ENCODE data around the gene PLEKHS1.
"Not testable (repeated sequence)": the region's sequence is repeated elsewhere in the genome, so short reads cannot be mapped to it uniquely, and the experiment has no call there.

PLEKHS1 gene

GRCh38 chr10:113740850-113741249 lies 10.6 kb upstream of the PLEKHS1 start:
- no peak for DNase-seq (ENCODE audit: low read depth in 2 of 2)

- no peak for DNase-seq (ENCODE audit: low read depth in 2 of 2)
Measured at GRCh38 chr10:113742466-113742865, 9.0 kb upstream of the PLEKHS1 start.

DNA sequence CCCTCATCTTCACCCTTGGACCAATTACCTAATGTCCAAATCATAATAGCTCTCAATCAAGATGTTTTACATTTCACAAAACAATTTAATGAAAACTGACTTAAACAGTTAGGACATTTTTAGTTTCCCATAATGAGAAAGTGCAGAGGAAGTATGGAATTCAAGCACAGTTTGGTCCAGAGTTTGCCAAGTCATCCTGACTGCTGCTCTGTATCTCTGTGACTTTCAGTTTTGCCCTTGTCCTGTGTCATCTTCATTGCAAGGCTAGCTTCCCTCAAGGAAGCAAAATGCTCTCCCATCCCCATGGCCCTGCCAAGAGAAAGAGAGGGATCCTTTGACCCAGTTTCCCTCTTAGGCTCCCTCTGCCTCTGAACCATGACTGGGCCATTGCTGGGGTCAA lies 7.9 kb upstream of the PLEKHS1 start:
- no peak for DNase-seq (ENCODE audit: low read depth in 2 of 2)

DNA sequence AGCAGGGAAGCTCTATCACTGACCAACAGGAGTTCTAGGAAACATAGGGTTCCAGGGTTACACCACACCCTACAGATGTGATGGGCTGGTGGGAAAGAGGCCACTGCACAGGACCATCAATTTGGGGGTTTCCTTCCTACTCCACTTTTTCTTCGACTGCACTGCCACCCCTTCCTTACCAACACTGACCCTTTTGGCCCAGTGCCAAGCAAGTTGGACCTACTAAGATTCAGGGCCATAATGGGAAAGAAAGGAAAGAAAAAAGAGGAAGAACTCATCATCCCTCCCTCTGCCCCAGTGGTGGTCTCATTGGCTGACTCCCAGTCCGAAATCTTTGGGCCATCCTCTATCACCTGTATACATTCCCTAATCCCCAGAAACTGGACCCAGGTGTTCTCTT lies 6.1 kb upstream of the PLEKHS1 start:
- DNase-seq (ENCODE audit: low read depth in 2 of 2), result no peak

DNA sequence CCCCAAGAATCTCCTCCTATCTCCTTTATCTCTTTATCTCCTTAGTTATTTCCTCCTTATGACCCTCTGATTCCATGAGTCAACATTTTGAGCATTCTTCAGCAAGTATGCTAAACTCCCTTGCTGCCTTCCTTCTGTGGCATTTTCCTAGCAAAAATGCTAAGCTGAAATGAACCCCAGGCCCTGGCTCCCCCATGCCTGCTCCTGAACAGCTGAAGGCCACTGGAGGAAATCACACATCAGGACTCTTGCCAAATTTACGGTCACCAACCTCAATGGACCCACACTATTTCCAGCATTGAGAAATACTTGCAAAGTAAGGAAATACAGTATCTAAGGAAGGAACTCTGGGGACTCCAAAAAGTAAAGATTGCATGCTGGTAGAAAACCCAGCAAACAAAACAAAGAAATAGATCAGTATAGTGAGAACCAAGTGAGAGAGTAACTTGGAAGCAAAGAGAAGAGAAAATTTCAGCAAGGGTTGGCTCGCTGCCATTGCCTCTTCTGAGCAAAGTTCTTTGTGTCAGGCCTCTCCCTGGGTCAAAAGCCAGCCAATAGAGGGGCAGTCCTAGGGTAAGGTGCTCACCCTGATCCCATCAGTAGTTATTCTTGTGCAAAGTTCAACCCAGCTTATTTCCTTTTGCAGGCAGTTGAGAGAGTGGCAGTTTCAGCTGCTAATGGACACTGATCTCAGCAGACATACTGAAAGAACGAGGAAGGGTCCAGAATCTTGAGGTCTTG lies 5.1 kb upstream of the PLEKHS1 start:
- DNase-seq (ENCODE audit: low read depth in 2 of 2), result no peak

DNA sequence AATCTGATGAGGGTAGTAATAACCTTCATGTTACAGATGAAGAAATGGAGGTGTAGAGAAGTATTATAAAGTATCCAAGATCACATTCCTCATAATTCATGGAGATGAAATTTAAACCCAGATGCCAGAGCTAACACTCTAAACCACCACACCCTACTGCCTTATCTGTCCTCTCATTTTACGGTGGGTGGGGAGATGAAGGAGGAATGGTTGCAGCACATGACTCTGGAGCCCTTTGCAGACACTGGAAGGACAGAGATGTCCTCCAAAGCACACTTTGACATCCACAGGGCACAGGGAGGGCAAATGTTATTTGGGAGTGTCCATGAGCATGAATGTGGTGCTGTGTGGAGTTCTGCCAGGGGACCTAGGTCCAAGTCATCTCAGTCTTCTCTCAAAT lies 1.1 kb downstream of the PLEKHS1 start:
- no peak for DNase-seq (ENCODE audit: low read depth in 2 of 2)

DNA sequence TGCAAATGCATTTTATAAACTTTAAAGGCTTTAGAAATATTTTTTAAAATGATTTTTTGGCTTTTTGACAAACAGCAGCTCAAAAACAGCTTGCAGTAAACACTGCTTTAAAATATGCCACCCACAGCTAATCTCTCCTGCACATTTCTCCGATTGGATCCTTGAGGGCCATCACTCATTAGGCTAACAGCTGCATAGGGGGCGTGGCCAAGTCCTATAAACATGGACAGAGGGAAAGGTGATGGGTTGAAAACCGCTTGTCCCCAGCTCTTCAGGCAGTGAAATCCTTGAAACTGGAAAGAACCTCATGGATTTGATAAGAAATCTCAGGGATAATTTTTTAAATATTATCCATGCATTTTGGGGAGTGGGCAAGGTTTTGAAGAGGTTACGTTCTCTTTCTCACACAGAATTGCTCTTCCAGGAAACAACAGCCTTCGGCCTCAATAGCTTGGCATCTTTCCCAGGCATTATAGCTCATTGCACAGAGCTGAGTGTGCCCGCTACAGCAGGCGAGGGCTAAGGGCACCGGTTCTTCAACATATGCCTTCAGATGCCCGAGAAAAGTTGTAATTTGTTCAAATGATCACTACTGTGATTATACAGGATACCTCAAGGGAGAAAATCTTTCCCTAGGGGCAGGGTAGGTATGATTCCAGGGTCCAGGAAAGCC lies 1.7 kb downstream of the PLEKHS1 start:
- no peak for DNase-seq (ENCODE audit: low read depth in 2 of 2)

DNA sequence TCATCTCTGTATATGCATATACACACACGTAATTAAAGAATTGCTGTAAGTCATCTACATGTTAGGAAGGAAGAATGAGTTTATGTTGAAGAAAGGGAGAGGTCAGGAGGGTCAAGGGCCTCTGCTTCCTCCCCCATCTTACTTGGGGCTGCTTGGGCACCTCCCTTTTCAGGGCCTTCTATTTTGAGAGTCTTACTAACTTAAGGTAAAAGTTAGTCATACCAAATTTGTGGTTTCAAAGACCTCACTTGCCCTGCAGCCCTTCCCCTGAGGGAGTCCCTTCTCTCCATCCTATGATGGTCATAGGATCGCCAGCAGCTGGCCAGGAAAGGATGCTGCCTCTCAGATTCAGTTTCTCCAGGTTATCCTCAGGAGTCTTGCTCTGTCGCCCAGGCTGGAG lies 2.6 kb downstream of the PLEKHS1 start:
- no peak for DNase-seq (ENCODE audit: low read depth in 2 of 2)

- no peak for DNase-seq (ENCODE audit: low read depth in 2 of 2)
Measured at GRCh38 chr10:113754768-113755167, 3.3 kb downstream of the PLEKHS1 start.

DNA sequence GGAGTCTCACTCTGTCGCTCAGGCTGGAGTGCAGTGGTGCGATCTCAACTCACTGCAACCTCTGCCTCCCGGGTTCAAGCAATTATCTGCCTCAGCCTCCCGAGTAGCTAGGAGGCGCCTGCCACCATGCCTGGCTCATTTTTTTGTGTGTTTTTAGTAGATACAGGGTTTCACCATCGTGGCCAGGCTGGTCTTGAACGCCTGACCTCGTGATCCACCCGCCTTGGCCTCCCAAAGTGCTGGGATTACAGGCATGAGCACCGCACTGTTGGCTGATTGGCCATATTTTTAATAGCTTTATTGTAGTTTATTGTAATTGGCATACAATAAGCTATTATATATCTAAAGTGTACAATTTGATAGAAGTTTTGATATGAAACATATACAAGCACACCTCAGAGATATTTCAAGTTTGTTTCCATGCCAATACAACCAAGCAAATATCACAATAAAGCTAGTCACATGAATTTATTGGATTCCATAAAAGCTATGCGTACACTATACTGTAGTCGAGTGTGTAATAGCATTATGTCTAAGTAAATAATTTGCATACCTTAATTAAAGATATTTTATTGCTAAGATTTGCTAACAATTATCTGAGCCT lies 5.6 kb downstream of the PLEKHS1 start:
- DNase-seq (ENCODE audit: low read depth in 2 of 2), result no peak

DNA sequence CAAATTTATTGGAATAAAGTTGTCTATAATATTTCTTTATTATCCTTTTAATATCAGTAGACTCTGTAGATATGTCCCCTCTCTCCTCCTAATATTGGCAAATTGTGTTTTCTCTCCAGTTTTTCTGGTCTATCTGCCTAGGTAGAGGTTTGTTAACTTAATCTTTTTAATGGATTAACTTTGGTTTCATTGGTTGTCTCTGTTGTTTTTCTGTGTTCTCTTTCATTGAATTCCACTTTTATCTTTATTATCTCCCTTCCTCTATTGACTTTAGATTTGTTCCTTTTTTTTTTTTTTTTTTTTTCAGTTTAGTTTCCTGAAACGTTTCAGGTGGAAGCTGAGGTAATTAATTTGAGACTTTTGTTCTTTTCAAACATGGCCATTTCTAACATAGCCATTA lies 10.6 kb downstream of the PLEKHS1 start:
- DNase-seq (ENCODE audit: low read depth in 2 of 2), result no peak

GRCh38 chr10:113764582-113764981 lies 13.1 kb downstream of the PLEKHS1 start:
- no peak for DNase-seq (ENCODE audit: low read depth in 2 of 2)

- no peak for DNase-seq (ENCODE audit: low read depth in 2 of 2)
Measured at GRCh38 chr10:113765910-113766309, 14.4 kb downstream of the PLEKHS1 start.

DNA sequence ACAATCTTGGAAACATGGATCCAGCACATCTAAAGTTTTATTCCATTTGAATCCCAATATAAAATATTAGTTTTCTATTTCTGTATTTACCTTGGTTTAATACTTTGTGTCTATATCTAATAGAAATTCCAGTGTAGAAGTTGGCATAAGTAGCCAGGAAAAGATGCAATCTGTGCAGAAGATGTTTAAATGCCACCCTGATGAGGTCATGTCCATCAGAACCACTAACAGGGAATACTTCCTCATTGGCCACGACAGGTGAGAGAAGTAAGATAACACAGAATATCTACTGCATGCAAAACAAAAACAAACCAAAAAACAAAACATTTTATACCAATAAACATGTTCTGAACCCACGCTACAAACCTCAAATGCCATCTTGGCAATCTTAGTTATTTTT lies 15.7 kb downstream of the PLEKHS1 start:
- no peak for DNase-seq (ENCODE audit: low read depth in 2 of 2)

- DNase-seq (ENCODE audit: low read depth in 2 of 2), result no peak
Measured at GRCh38 chr10:113770346-113770745, 18.9 kb downstream of the PLEKHS1 start.

- DNase-seq (ENCODE audit: low read depth in 2 of 2), result not testable (repeated sequence)
Measured at GRCh38 chr10:113771131-113771530, 19.6 kb downstream of the PLEKHS1 start.

DNA sequence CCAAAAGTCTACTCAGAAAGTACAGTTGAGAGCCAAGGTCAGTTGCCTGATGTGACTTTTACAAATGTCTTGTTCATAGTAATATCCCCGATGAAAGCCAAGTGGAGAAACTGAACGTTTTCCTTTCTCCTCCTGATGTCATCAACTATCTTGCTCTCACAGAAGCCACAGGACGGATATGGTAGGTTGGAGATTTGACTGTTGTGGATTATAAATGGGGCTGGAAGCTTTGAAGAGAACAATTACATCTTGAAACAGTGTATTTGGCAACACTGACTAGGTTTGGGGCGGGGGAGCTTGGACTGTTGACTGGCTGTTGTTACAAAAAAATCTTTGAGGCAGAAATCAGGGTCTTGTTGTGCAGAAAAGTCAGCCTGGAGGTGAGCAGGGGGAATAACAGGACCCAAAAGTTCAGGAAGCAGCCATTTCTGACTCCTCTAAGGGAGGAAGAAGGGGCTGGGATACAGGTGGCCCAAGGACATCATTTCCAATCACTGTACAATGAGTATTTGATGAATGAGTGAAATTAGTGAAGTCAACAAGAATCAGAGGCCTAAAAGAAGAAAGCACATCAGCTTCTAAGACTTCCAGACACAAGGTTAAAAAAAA lies 24.3 kb downstream of the PLEKHS1 start:
- no peak for DNase-seq (ENCODE audit: low read depth in 2 of 2)

DNA sequence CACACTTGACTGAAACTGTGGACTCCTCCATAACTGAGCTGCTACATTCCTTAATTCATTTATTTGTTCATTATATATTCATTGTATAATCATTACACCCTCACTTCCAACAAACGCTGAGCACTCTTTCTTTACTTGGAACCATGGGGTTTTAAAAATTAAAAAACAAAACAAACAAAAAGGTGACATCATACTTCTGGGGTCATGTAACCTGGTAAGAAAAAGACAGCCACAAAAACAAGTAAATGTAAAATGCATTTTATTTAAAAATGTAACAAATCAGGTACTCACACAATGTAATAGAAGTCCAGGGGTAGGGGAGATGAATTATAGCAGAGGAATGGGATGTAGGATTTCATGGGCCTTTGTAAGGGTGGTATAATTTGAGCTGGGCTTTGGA lies 25.1 kb downstream of the PLEKHS1 start:
- no peak for DNase-seq (ENCODE audit: low read depth in 2 of 2)

- DNase-seq (ENCODE audit: low read depth in 2 of 2), result no peak
Measured at GRCh38 chr10:113780681-113781250, 29.3 kb downstream of the PLEKHS1 start.

- DNase-seq (ENCODE audit: low read depth in 2 of 2), result no peak
Measured at GRCh38 chr10:113782367-113782766, 30.9 kb downstream of the PLEKHS1 start.

DNA sequence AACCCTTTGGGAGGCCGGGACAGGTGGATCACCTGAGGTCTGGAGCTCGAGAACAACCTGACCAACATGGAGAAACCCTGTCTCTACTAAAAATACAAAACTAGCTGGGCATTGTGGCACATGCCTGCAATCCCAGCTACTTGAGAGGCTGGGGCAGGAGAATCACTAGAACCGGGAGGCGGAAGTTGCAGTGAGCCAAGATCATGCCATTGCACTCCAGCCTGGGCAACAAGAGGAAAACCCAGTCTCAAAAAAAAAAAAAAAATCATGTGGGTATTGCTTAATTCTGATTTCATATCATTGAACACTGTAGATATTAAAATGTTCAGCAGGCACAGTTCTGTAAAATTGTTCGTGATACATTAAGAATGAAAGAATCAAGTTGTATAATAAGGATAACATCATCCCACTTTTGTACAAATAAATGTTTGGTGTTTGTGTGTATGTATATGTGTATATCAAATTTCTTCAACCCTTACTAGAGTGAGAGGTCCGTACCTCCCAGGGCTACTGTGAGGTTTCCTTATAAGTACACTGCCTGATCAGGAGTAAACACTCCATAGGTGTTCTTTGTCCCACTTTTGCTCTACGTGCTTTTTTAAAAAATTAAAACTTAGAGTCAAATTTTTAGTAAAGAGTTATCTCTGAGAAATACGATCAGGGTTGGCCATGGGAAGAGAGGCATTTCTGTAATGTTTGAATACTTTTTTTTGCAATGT lies 31.7 kb downstream of the PLEKHS1 start:
- no peak for DNase-seq (ENCODE audit: low read depth in 2 of 2)

GRCh38 chr10:113788604-113789083 lies 37.2 kb downstream of the PLEKHS1 start:
- DNase-seq (ENCODE audit: low read depth in 2 of 2), result no peak
